HEK293 (cell line): ENCODE data around the gene DEFB121.

ENCODE experiments used
- CTCF ChIA-PET: fragments of 350-600 bp; formaldehyde crosslinking; extraction: SDS; loops from one replicate; lab custom pipeline; 2021; ENCODE audit warnings: antibody characterized with exemption; lab: Yijun Ruan, JAX
- POLR2A ChIA-PET: fragments of 300-600 bp; formaldehyde crosslinking; extraction: SDS; loops from one replicate; lab custom pipeline; 2020; ENCODE audit warnings: antibody characterized with exemption, inconsistent platforms; lab: Yijun Ruan, JAX
- H3K27ac ChIP-seq: fragments of 200-500 bp; sonication (Bioruptor generic); 2 replicates; pipeline ENCODE4 v1.5.1; 2014; ENCODE audit warnings: low read depth, low read length, control low read depth, inconsistent platforms; ENCODE audit errors: extremely low read depth
- H3K36me3 ChIP-seq, 2 experiments: fragments of 200-500 bp in 1 of 2; sonication (Bioruptor generic) in 1 of 2; 1 replicate in 1 of 2; 2 replicates in 1 of 2; pipeline ENCODE4 v1.5.1; 2014 to 2017; ENCODE audit warnings: inconsistent platforms in 2 of 2, low read length in 2 of 2; ENCODE audit not compliant: control insufficient read depth in 2 of 2, insufficient read depth in 1 of 2
- H3K4me1 ChIP-seq: fragments of 200-500 bp; sonication (Bioruptor generic); 2 replicates; pipeline ENCODE4 v1.5.1; 2014; ENCODE audit warnings: mild to moderate bottlenecking, low read length, inconsistent platforms; ENCODE audit not compliant: control insufficient read depth, insufficient read depth
- H3K4me3 ChIP-seq: 2 replicates; pipeline ENCODE4 v1.5.1; 2011; ENCODE audit warnings: low read depth, mild to moderate bottlenecking, control low read depth, low read length, moderate library complexity
- H3K9me3 ChIP-seq: fragments of 200-500 bp; sonication (Bioruptor generic); 2 replicates; pipeline ENCODE4 v1.5.1; 2014; ENCODE audit warnings: low read depth, low read length, inconsistent platforms; ENCODE audit not compliant: control insufficient read depth, insufficient read depth
- BCL11A ChIP-seq: fragments of 450-650 bp; formaldehyde crosslinking; IDR thresholded peaks from 2 replicates; pipeline ENCODE4 v1.5.1; 2016; ENCODE audit warnings: low read depth, missing biosample characterization, missing genetic modification characterization
- EGR2 ChIP-seq: fragments of 450-650 bp; formaldehyde crosslinking; IDR thresholded peaks from 2 replicates; pipeline ENCODE4 v1.5.1; 2016; ENCODE audit warnings: low read depth, missing biosample characterization, missing genetic modification characterization
- KLF9 ChIP-seq: fragments of 450-650 bp; formaldehyde crosslinking; IDR thresholded peaks from 2 replicates; pipeline ENCODE4 v1.5.1; 2016; ENCODE audit warnings: missing biosample characterization, missing genetic modification characterization, low read depth
- MEIS1 ChIP-seq: sonication (generic); formaldehyde crosslinking; IDR thresholded peaks from 2 replicates; pipeline ENCODE4 v1.8.1; 2022; ENCODE audit warnings: missing genetic modification reagents, mild to moderate bottlenecking, borderline replicate concordance
- PRDM2 ChIP-seq: fragments of 450-650 bp; formaldehyde crosslinking; IDR thresholded peaks from 2 replicates; pipeline ENCODE4 v1.5.1; 2016; ENCODE audit warnings: missing biosample characterization, missing genetic modification characterization, borderline replicate concordance
- SCRT1 ChIP-seq: fragments of 450-650 bp; formaldehyde crosslinking; IDR thresholded peaks from 2 replicates; pipeline ENCODE4 v1.5.1; 2016; ENCODE audit warnings: missing biosample characterization, missing genetic modification characterization, borderline replicate concordance
- ZBTB20 ChIP-seq: fragments of 450-650 bp; formaldehyde crosslinking; IDR thresholded peaks from 2 replicates; pipeline ENCODE4 v1.5.1; 2016; ENCODE audit warnings: missing biosample characterization, missing genetic modification characterization
- ZFP3 ChIP-seq: fragments of 450-650 bp; formaldehyde crosslinking; IDR thresholded peaks from 2 replicates; pipeline ENCODE4 v1.5.1; 2016; ENCODE audit warnings: low read depth, missing biosample characterization, missing genetic modification characterization
- ZNF184 ChIP-seq: fragments of 450-650 bp; IDR thresholded peaks from 2 replicates; pipeline ENCODE4 v1.5.1; 2018; ENCODE audit warnings: missing biosample characterization, mild to moderate bottlenecking, missing genetic modification characterization
- ZNF37A ChIP-seq: fragments of 450-650 bp; IDR thresholded peaks from 2 replicates; pipeline ENCODE4 v1.5.1; 2018; ENCODE audit warnings: missing biosample characterization, missing genetic modification characterization
- ZNF488 ChIP-seq: fragments of 450-650 bp; formaldehyde crosslinking; IDR thresholded peaks from 2 replicates; pipeline ENCODE4 v1.5.1; 2016; ENCODE audit warnings: missing biosample characterization, missing genetic modification characterization
- ZNF514 ChIP-seq: fragments of 450-650 bp; formaldehyde crosslinking; IDR thresholded peaks from 2 replicates; pipeline ENCODE4 v1.5.1; 2016; ENCODE audit warnings: missing biosample characterization, missing genetic modification characterization
- ZNF558 ChIP-seq: fragments of 450-650 bp; formaldehyde crosslinking; IDR thresholded peaks from 2 replicates; pipeline ENCODE4 v1.5.1; 2016; ENCODE audit warnings: missing biosample characterization, missing genetic modification characterization
- ZNF561 ChIP-seq: fragments of 450-650 bp; IDR thresholded peaks from 2 replicates; pipeline ENCODE4 v1.5.1; 2018; ENCODE audit warnings: missing biosample characterization, missing genetic modification characterization, borderline replicate concordance
- ZNF692 ChIP-seq: fragments of 450-650 bp; formaldehyde crosslinking; IDR thresholded peaks from 2 replicates; pipeline ENCODE4 v1.5.1; 2016; ENCODE audit warnings: missing biosample characterization, missing genetic modification characterization
- ZNF776 ChIP-seq: fragments of 450-650 bp; formaldehyde crosslinking; IDR thresholded peaks from 2 replicates; pipeline ENCODE4 v1.5.0; 2017; ENCODE audit warnings: missing biosample characterization, missing genetic modification characterization, borderline replicate concordance
- ZSCAN18 ChIP-seq: fragments of 450-650 bp; formaldehyde crosslinking; IDR thresholded peaks from 2 replicates; pipeline ENCODE4 v1.5.1; 2016; ENCODE audit warnings: missing biosample characterization, missing genetic modification characterization
- ZSCAN4 ChIP-seq: fragments of 450-650 bp; formaldehyde crosslinking; IDR thresholded peaks from 2 replicates; pipeline ENCODE4 v1.5.1; 2017; ENCODE audit warnings: missing biosample characterization, missing genetic modification characterization

DEFB121 gene

GRCh38 chr20:31415653-31416052 lies 9.6 kb upstream of the DEFB121 start (continued):
- TF ChIP-seq ZFP3 (tag by site-specific recombination) = no peak
- TF ChIP-seq ZNF184 (tag by site-specific recombination) = no peak
- no peak for TF ChIP-seq ZSCAN18 (tag by site-specific recombination)
- no peak for TF ChIP-seq ZSCAN4 (tag by site-specific recombination)
- no peak for TF ChIP-seq BCL11A (tag by site-specific recombination)
- TF ChIP-seq ZBTB20 = no peak
- no peak for TF ChIP-seq ZNF776 (tag by site-specific recombination)
- no peak for TF ChIP-seq PRDM2 (tag by site-specific recombination)
- TF ChIP-seq ZNF561 (tag by site-specific recombination) = no peak
- no peak for TF ChIP-seq MEIS1 (CRISPR knock-in tag)

GRCh38 chr20:31414381-31414780 lies 8.4 kb upstream of the DEFB121 start:
- POLR2A ChIA-PET = no interaction called here
- Histone ChIP-seq H3K9me3 (no peaks in the 10 kb centered on the region), H3K36me3 (no peaks in the 10 kb centered on the region), H3K27ac (no peak overlapping the region)
- CTCF ChIA-PET = interaction anchor here (0.6 to 3.4 kb wide), 5 partner anchors 9 to 190 kb away, joined by 3 to 53 read pairs (median 5); partner anchors contain the start of gene ID1
- no peak for TF ChIP-seq EGR2 (tag by site-specific recombination)
- no peak for TF ChIP-seq ZNF488
- TF ChIP-seq ZNF37A = no peak
- TF ChIP-seq ZNF558 (tag by site-specific recombination) = no peak
- no peak for TF ChIP-seq ZNF692
- no peak for TF ChIP-seq ZNF514 (tag by site-specific recombination)
- no peak for TF ChIP-seq KLF9 (tag by site-specific recombination)
- TF ChIP-seq SCRT1 (tag by site-specific recombination) = no peak
- TF ChIP-seq, all 188 proteins: peak for 0
- Histone ChIP-seq H3K4me3 (no peak overlapping the region), H3K4me1 (no peaks in the 10 kb centered on the region)
